NCI-H2227 (cell line): Measurements from ENCODE around the gene ENO4.

Source experiments
- DNase-seq: peaks from one replicate; lab custom pipeline; 2025; ENCODE audit not compliant: unreplicated experiment; lab: John Stamatoyannopoulos, UW

Gene ENO4

DNA sequence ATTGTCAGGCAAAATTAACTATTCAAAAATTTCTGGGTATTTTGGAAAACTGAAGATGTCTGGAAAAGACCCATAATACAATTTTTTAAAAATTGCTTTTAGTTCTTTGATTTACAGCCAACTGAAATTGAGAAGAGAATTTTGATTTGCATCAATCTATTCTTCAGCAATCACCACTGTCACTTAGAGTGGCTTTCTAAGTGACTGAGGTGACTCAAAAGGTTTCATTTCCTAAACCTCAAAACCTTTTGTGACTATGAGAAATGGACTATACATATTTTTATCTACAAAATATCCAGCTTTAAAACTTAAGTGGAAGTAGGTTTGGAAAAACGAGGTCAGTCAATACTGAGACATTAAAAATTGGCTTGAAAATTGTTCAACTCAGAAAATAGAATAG lies 60.0 kb downstream of the ENO4 start:
- DNase-seq, result no peak

DNA sequence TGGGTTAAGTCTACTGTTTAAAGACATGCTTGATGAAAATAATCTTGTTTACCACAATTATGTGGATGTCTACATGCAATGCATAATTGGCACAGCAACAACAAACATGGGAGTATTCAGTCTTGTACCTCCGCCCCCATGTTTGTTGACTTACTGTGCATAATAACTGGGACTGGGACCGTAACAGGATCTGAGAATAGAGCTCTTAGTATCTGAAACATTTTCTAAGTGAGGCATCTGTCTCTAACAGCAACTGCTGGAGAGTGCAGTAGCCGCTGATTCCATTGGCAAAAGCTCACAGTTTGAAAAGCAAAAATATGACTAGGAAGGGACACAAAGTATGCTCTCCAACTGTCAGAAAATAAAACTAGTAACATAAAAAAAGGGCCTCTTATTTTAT lies 61.6 kb downstream of the ENO4 start:
- DNase-seq, result no peak

DNA sequence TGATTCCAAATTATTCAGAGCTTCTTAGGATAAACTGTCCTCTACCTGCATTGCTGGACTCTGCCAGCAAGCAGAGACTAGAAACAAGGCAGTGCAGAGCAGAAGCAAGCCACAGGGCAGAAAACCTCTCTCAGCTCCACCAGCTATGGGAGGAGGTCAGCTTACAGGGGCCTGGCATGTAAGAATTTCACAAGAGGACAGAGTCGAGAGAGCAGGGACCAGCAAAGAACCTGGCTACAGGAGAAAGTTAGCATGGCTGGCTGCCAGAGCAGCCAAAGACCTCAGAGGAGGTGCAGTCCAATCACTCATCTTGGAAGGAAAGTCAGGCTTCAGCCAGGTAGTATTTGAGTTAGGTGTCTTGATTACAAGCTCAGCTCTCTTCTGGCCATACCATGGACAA lies 62.9 kb downstream of the ENO4 start:
- DNase-seq, result no peak

DNA sequence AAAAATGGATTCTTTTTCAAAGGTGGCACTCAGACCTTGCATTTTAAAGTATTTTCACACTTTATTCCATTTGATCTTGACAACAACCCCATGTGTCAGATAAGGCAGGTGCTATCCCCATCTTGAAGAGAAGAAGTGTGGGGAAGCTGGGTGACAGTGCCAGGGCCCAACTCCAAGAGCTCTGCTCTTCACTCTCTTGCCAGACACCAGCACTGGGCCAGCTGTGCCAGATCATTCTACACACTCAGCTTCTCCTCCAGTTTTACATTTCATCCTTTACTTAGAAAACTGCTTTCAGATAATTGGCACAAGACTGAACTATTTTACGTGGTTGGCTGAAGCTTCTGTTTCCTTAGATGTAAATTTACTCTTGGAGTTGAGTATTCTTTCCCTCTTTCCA lies 64.4 kb downstream of the ENO4 start:
- DNase-seq, result no peak

DNA sequence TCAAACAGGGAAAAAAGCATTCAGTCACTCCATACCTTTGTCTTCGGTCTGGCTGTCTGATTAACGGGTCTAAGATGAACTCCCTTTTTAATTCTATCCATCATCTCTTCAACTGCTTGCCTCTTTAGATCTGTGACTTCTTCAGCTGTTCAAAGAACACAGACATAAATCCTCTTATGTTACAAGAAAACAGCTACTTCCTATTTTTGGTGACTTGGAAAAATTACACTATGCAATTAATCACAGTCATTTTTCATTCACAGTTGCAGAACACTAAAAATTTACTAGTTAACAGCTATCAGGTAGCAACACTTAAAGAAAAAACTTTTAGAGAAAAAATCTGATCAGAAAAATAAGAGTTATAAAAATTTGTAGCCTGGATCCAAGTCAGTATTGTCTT lies 66.0 kb downstream of the ENO4 start:
- DNase-seq, result no peak

DNA sequence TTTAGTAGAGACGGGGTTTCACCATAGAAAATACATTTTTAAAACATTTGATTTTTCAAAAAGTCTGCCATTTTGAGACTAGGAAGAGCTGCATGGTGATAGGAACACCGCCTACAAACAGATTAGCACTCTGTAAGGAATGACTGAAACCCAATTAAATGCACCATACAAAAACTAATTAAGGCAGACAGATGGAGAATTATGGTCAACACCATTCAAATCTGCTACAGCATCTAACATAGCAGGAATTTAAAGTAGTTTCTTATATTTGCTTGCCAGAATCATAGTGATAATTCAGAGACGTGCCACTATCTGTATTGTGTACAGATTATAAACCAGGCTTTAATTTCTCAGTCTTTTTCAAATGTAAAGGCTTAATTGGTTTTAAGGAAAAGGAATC lies 68.2 kb downstream of the ENO4 start:
- no peak for DNase-seq

DNA sequence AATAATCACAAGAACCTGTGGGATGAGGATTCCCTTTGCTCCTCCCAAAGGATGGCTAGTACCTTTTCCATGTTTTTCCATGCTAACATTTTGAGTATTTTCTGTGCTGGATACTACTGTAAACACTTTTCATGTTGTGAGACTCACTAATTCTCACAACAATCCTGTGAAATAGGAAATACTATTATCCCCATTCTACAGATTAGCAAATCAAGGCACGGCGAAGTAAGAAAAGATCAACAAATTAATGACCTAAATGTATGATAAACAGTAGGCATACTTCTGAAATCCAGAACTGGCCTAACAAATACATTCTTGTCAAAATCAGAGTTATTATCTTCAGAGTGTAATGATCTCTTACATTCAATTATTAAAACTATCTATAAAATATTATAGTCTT lies 69.3 kb downstream of the ENO4 start:
- DNase-seq, result no peak

DNA sequence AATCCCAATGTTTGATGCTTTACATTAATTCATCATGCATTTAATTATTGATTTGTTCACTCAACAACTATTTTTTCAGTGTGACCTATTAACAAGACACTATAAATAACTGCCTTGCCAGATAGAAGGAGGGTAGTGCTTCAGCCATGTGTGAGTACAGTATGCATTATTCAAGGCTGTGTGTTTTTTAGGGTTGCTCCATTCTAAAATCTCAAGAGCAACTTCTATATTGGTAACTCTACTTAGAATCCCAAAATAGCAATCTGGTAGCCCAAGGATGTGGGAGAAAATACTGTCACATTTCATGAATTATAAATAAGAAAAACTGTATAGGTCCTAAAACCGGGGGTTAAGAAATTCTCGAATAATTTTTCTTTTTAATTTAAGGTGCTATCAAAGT lies 69.9 kb downstream of the ENO4 start:
- no peak for DNase-seq

DNA sequence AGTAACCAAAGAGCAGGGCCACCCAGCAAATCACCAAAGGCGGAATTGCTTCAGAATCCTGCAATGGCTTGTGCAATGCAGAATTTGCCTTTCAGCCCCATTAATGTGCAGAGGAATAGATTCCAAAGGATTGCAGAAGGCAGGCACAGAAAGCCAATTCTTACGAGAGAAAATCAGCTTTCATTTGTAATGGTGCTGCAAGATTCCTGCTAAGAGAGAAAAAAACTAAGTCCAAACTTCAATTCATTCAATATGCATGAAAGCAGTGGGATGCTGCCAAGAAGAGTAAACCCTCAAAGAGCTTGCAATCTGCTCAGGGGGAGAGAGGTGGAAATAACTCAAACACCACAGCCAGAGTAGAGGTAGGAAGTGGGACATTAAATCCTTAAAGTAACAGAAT lies 70.4 kb downstream of the ENO4 start:
- DNase-seq, result no peak

DNA sequence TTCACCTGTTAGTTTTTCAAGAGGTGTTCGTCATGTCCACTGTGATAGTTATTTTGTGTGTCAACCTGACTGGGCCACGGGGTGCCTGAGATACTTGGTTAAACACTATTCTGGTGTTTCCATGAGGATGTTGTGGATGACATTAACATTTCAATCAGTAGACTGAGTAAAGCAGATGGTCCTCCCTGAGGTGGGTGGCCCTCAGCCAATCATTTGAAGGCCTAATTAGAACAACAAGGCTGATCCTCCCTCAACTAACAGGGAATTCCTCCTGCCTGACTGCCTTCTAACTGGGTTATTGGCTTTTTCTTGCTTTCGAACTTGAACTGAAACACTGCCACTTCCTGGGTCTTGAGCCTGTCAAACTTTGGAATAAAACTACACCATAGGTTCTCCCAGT lies 75.8 kb downstream of the ENO4 start:
- DNase-seq, result no peak

DNA sequence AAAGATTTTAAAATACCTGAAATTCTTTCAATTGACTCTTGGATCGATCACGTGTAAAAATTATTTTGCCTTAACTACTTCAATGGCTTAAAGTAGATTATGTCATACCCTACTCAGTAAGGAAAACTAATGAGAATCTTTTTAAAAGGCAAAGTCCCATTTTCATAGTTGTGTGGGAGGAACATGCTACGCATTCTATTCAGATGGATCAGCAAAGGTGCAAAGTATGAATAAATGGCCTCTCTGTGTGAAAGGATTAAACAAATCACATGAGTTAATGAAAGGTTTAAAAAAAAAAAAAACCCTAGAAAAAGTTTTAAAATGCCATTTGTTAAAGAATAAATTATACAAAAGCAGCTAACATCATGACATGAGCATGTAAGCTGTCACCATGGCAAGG lies 77.1 kb downstream of the ENO4 start:
- no peak for DNase-seq

DNA sequence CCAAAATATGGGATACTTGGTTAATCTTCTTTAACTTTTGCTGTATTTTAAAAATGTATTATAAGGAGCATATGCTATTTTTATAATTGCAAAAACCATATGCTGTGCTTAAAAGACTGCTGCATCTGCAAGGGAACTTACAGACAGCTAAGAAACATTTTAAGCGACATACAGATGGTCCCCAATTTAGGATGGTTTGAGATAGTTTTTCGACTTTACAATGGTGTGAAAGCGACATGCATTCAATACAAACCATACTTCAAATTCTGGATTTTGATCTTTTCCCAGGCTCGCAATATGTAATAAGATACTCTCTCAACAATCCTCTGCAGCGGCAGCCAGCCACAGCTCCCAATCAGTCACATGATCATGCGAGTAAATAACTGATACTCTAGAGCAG lies 82.5 kb downstream of the ENO4 start:
- no peak for DNase-seq
